ENCODE results near the gene SECISBP2L.

DNA sequence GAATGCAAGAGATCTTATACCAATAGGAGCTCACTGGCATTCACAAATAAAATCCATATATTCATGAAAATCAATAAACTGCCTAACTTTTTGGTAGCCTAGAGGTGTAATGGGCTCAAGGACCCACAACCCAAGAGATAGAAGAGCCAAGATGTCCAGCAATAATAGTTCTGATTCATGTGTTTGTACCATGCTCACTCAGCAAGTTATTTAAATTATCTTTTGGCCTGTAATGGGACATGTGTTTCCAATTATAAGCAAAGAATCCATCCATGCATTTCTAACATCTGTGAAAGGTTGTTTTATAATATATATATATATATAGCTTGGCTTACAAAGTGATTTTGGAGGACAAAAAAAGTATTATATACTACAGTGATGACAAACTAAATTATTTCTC, 52.9 kb downstream of the SECISBP2L start:
- TF ChIP-seq, protein P1, sequence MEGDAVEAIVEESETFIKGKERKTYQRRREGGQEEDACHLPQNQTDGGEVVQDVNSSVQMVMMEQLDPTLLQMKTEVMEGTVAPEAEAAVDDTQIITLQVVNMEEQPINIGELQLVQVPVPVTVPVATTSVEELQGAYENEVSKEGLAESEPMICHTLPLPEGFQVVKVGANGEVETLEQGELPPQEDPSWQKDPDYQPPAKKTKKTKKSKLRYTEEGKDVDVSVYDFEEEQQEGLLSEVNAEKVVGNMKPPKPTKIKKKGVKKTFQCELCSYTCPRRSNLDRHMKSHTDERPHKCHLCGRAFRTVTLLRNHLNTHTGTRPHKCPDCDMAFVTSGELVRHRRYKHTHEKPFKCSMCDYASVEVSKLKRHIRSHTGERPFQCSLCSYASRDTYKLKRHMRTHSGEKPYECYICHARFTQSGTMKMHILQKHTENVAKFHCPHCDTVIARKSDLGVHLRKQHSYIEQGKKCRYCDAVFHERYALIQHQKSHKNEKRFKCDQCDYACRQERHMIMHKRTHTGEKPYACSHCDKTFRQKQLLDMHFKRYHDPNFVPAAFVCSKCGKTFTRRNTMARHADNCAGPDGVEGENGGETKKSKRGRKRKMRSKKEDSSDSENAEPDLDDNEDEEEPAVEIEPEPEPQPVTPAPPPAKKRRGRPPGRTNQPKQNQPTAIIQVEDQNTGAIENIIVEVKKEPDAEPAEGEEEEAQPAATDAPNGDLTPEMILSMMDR (IDR thresholded peaks at IDR 0.05; ENCODE audit: low read length): no peak
- no peak for TF ChIP-seq EZH2 (optimal IDR thresholded peaks at IDR 0.05; ENCODE audit: low read depth, low read length)
- TF ChIP-seq EZH2phosphoT487 (IDR thresholded peaks at IDR 0.05; ENCODE audit: low read length): no peak
